H1 (cell line): Measurements from ENCODE around the gene GPR34. TPM values are rescaled to one million over a fixed set of nuclear protein-coding genes. Genes with fewer than 3 reads are reported as not detected.
"Not testable (repeated sequence)": the region's sequence is repeated elsewhere in the genome, so short reads cannot be mapped to it uniquely, and the experiment has no call there.

Experiments used
- CTCF ChIA-PET: fragments of 300-600 bp; sonication (Branson Sonifier 250); formaldehyde crosslinking; loops from one replicate; lab custom pipeline; 2021; ENCODE audit not compliant: partially characterized antibody; lab: Charles Lee
- POLR2A ChIA-PET: fragments of 300-600 bp; sonication (Branson Sonifier 250); formaldehyde crosslinking; loops from one replicate; lab custom pipeline; 2021; ENCODE audit warnings: inconsistent platforms; ENCODE audit not compliant: partially characterized antibody; lab: Charles Lee
- DNase-seq, 2 experiments: peaks; one replicate each; pipeline versions ENCODE4 v3.0.0 to v3.0.0-alpha.2; 2010 to 2022; ENCODE audit warnings: low spot score in 2 of 2, low read depth in 1 of 2, mixed read lengths in 1 of 2
- FAIRE-seq: peaks from 2 replicates; lab custom pipeline; 2011; peaks lifted over from hg19 to GRCh38; lab: Jason Lieb, UNC
- H2AFZ ChIP-seq: 2 replicates; pipeline ENCODE4 v1.8.1; 2012; ENCODE audit warnings: low read length, inconsistent platforms
- H2AK5ac ChIP-seq: 2 replicates; pipeline ENCODE4 v1.6.1; 2013; ENCODE audit warnings: low read depth, low read length
- H2BK120ac ChIP-seq: replicated peaks from 2 replicates; pipeline ENCODE3; 2013; ENCODE audit warnings: low read depth, low read length, inconsistent platforms
- H2BK12ac ChIP-seq: 2 replicates; pipeline ENCODE4 v1.6.1; 2013; ENCODE audit warnings: low read depth, low read length
- H2BK15ac ChIP-seq: 2 replicates; pipeline ENCODE4 v1.6.1; 2013; ENCODE audit warnings: low read length
- H2BK20ac ChIP-seq: 2 replicates; pipeline ENCODE4 v1.6.1; 2013; ENCODE audit warnings: low read length
- H2BK5ac ChIP-seq: 2 replicates; pipeline ENCODE4 v1.6.1; 2013; ENCODE audit warnings: low read depth, low read length
- H3K14ac ChIP-seq: 2 replicates; pipeline ENCODE4 v1.6.1; 2013; ENCODE audit warnings: inconsistent platforms; ENCODE audit not compliant: insufficient read length
- H3K18ac ChIP-seq: 2 replicates; pipeline ENCODE4 v1.6.1; 2013; ENCODE audit warnings: low read length; ENCODE audit errors: extremely low read depth
- H3K23ac ChIP-seq: 2 replicates; pipeline ENCODE4 v1.6.1; 2013; ENCODE audit warnings: inconsistent platforms; ENCODE audit not compliant: insufficient read length
- H3K23me2 ChIP-seq: 2 replicates; pipeline ENCODE4 v1.6.1; 2013; ENCODE audit warnings: low read depth, low read length
- H3K27ac ChIP-seq: 2 replicates; pipeline ENCODE4 v1.6.1; 2011; ENCODE audit warnings: low read depth, low read length, inconsistent platforms
- H3K27me3 ChIP-seq, 4 experiments: replicated peaks in 1 of 4; 1 replicate in 1 of 4; 2 replicates in 3 of 4; pipeline versions ENCODE4 v1.6.1 to v1.8.1; 2011 to 2013; ENCODE audit warnings: low read length in 3 of 4, mild to moderate bottlenecking in 3 of 4, inconsistent platforms in 2 of 4, mixed read lengths in 2 of 4, moderate library complexity in 1 of 4; ENCODE audit not compliant: control insufficient read depth in 3 of 4, insufficient read depth in 3 of 4; ENCODE audit errors: extremely low read depth in 1 of 4
- H3K36me3 ChIP-seq, 4 experiments: 2 replicates each; pipeline versions ENCODE4 v1.6.1 to v1.8.1; 2011 to 2013; ENCODE audit warnings: mild to moderate bottlenecking in 4 of 4, low read length in 3 of 4, moderate library complexity in 2 of 4, control low read depth in 1 of 4, inconsistent platforms in 1 of 4; ENCODE audit not compliant: insufficient read depth in 4 of 4, control insufficient read depth in 2 of 4
- H3K4ac ChIP-seq: replicated peaks from 2 replicates; pipeline ENCODE3; 2013; ENCODE audit warnings: low read length, low read depth, mixed read lengths, inconsistent platforms; ENCODE audit not compliant: insufficient read length
- H3K4me1 ChIP-seq, 4 experiments: replicated peaks in 1 of 4; 1 replicate in 1 of 4; 2 replicates in 3 of 4; pipeline versions ENCODE4 v1.6.1 to v1.8.1; 2011 to 2013; ENCODE audit warnings: low read length in 3 of 4, inconsistent platforms in 2 of 4, mixed read lengths in 1 of 4; ENCODE audit not compliant: insufficient read depth in 4 of 4, control insufficient read depth in 3 of 4
- H3K4me2 ChIP-seq, 2 experiments: 2 replicates each; pipeline versions ENCODE4 v1.6.1 to v1.8.1; 2011 to 2013; ENCODE audit warnings: low read depth in 2 of 2, low read length in 2 of 2, control low read depth in 1 of 2, inconsistent platforms in 1 of 2, mild to moderate bottlenecking in 1 of 2; ENCODE audit not compliant: insufficient read depth in 1 of 2
- H3K4me3 ChIP-seq, 4 experiments: fragments of 200-600, 300-600 bp in 1 of 4; sonication (generic), shearing (Covaris generic), sonication (Bioruptor Twin) in 1 of 4; 2 replicates each; pipeline versions ENCODE4 v1.5.1 to v1.8.1; 2011 to 2016; ENCODE audit warnings: low read length in 4 of 4, low read depth in 3 of 4, control low read depth in 2 of 4, inconsistent platforms in 2 of 4, mild to moderate bottlenecking in 2 of 4, mixed read lengths in 1 of 4, moderate library complexity in 1 of 4; ENCODE audit not compliant: insufficient read depth in 2 of 4; ENCODE audit errors: extremely low read depth in 1 of 4
- H3K56ac ChIP-seq: replicated peaks from 2 replicates; pipeline ENCODE3; 2013; ENCODE audit warnings: low read depth, mild to moderate bottlenecking, mixed read lengths, low read length, inconsistent platforms; ENCODE audit not compliant: insufficient read length
- H3K79me1 ChIP-seq: 2 replicates; pipeline ENCODE4 v1.6.1; 2013; ENCODE audit warnings: low read depth, low read length, control low read depth
- H3K79me2 ChIP-seq, 2 experiments: 2 replicates each; pipeline versions ENCODE4 v1.6.1 to v1.8.1; 2012 to 2013; ENCODE audit warnings: low read length in 2 of 2, mild to moderate bottlenecking in 2 of 2, inconsistent platforms in 1 of 2; ENCODE audit not compliant: insufficient read depth in 2 of 2, control insufficient read depth in 1 of 2
- H3K9ac ChIP-seq, 4 experiments: replicated peaks in 1 of 4; 1 replicate in 1 of 4; 2 replicates in 3 of 4; pipeline versions ENCODE4 v1.6.1 to v1.8.1; 2011 to 2013; ENCODE audit warnings: low read depth in 3 of 4, low read length in 3 of 4, control low read depth in 2 of 4, mild to moderate bottlenecking in 2 of 4, moderate library complexity in 2 of 4, inconsistent platforms in 1 of 4; ENCODE audit errors: extremely low read depth in 1 of 4
- H3K9me3 ChIP-seq, 2 experiments: 2 replicates each; pipeline versions ENCODE4 v1.6.1 to v1.8.1; 2012 to 2013; ENCODE audit warnings: mild to moderate bottlenecking in 2 of 2, moderate library complexity in 2 of 2, control low read depth in 1 of 2, inconsistent platforms in 1 of 2, low read depth in 1 of 2, low read length in 1 of 2, mixed read lengths in 1 of 2; ENCODE audit not compliant: insufficient read depth in 2 of 2
- H4K20me1 ChIP-seq, 2 experiments: replicated peaks in 1 of 2; 2 replicates each; pipeline versions ENCODE3 to v1.8.1; 2011 to 2013; ENCODE audit warnings: inconsistent platforms in 2 of 2, low read length in 2 of 2, mild to moderate bottlenecking in 1 of 2; ENCODE audit not compliant: insufficient read depth in 2 of 2, control insufficient read depth in 1 of 2
- H4K5ac ChIP-seq: 2 replicates; pipeline ENCODE4 v1.6.1; 2013; ENCODE audit warnings: low read length, low read depth, mixed read lengths, inconsistent platforms; ENCODE audit not compliant: insufficient read length
- H4K8ac ChIP-seq: 2 replicates; pipeline ENCODE4 v1.8.0; 2013; ENCODE audit warnings: mild to moderate bottlenecking, moderate library complexity, low read length, inconsistent platforms; ENCODE audit not compliant: insufficient read depth; ENCODE audit errors: extremely low read depth
- H4K91ac ChIP-seq: replicated peaks from 2 replicates; pipeline ENCODE3; 2013; ENCODE audit warnings: low read length, mixed read lengths, inconsistent platforms; ENCODE audit not compliant: insufficient read length
- ASH2L ChIP-seq: fragments of 200-600, 300-600 bp; sonication (generic); IDR thresholded peaks from one replicate; pipeline ENCODE4 v1.7.1; 2017; ENCODE audit warnings: low read length
- BACH1 ChIP-seq: IDR thresholded peaks from 2 replicates; pipeline ENCODE4 v1.6.1; 2012; ENCODE audit warnings: low read length, improper control_type of control experiment
- GABPA ChIP-seq: IDR thresholded peaks from 2 replicates; pipeline ENCODE4 v1.6.1; 2011; ENCODE audit warnings: mild to moderate bottlenecking, low read length, moderate library complexity, borderline replicate concordance; ENCODE audit not compliant: insufficient read depth
- RXRA ChIP-seq: IDR thresholded peaks from 2 replicates; pipeline ENCODE4 v1.6.1; 2011; ENCODE audit warnings: low read depth, mild to moderate bottlenecking, low read length, moderate library complexity; ENCODE audit not compliant: insufficient read depth
- SIN3A ChIP-seq, 2 experiments: IDR thresholded peaks in 1 of 2; conservative IDR thresholded peaks in 1 of 2; 2 replicates each; pipeline ENCODE4 v1.6.1; 2011 to 2012; ENCODE audit warnings: low read length in 2 of 2, improper control_type of control experiment in 1 of 2, low read depth in 1 of 2, mild to moderate bottlenecking in 1 of 2
- SUZ12 ChIP-seq: fragments of 200-600 bp; sonication (generic); IDR thresholded peaks from 2 replicates; pipeline ENCODE4 v1.6.1; 2012; ENCODE audit warnings: mild to moderate bottlenecking, inconsistent platforms, low read length, moderate library complexity, mixed read lengths
- TAF7 ChIP-seq: optimal IDR thresholded peaks from 2 replicates; pipeline ENCODE3; 2011; ENCODE audit warnings: low read depth, mild to moderate bottlenecking, inconsistent platforms, low read length, moderate library complexity, borderline replicate concordance
- TBP ChIP-seq: IDR thresholded peaks from 2 replicates; pipeline ENCODE4 v1.6.1; 2011; ENCODE audit warnings: low read depth, low read length, improper control_type of control experiment
- YY1 ChIP-seq: IDR thresholded peaks from 2 replicates; pipeline ENCODE4 v1.6.1; 2011; ENCODE audit warnings: low read depth, mild to moderate bottlenecking, low read length
- WGBS, 2 experiments: shearing (Covaris generic) in 1 of 2; methylation state at CpG; one replicate each; pipeline versions ENCODE4 v1.1.6 to v1.1.7; 2013 to 2015; ENCODE audit warnings: low lambda C conversion rate in 2 of 2, mixed read lengths in 2 of 2, inconsistent platforms in 1 of 2, low coverage in 1 of 2, missing lambda C conversion rate in 1 of 2; ENCODE audit not compliant: insufficient replicate concordance in 2 of 2, insufficient coverage in 1 of 2, insufficient read length in 1 of 2; ENCODE audit errors: extremely low coverage in 1 of 2, missing lambda C conversion rate in 1 of 2; 5-methylcytosine and 5-hydroxymethylcytosine counted together
- polyA plus RNA-seq, 7 experiments: library from polyadenylated mRNA; depleted of rRNA in 3 of 7; stranded (reverse) in 5 of 7; unstranded in 2 of 7; fragments of >200 nt in 5 of 7; fragments of 200-250 nt in 2 of 7; gene quantifications; 1 replicate in 5 of 7; 2 replicates in 1 of 7; 4 replicates in 1 of 7; pipeline versions ENCODE4 v1.2.1 to v1.2.3, GENCODE V29; 2011 to 2013; ENCODE audit warnings: missing spikeins in 2 of 7, mixed read lengths in 2 of 7
- total RNA-seq: library from RNA; stranded (reverse); fragmentation: NEBNext Ultra II Directional; extraction: Animal tissue kit (Norgen Biotek cat#: 25700); gene quantifications from 2 replicates; pipeline ENCODE4 v1.2.1, GENCODE V29; 2021
- TF ChIP-seq, protein P1 (sequence below): IDR thresholded peaks from 2 replicates; pipeline ENCODE4 v1.6.1; 2012; ENCODE audit warnings: low read length, inconsistent platforms

Gene GPR34
- total and polyA plus RNA-seq, 2 of the 8 experiments (the other 6 are each of a cell fraction or from before 2014, with no cell fraction given) = not detected

DNA sequence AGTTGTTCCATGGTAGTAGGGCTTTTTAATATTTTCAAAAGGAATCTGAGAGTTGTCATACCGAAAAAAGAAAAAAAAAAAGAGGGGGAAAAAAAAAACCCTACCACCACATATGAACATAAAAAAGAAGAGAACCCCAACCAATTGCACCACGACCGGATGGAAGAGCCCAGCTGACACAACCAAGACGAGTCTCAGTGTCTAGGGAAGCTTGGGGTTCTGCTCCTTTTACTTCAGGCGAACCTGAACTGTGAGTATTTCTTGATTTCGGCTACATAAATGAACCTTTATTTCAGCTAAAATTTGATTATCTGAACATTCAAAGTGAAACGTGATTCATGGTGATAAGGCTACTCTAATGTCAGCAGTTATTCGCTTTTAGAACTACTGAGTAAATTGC lies at the start of gene GPR34 (continued):
- TF ChIP-seq SUZ12 (no peak), SIN3A (conservative IDR thresholded peaks at IDR 0.05 in 1 of 2, IDR thresholded peaks at IDR 0.05 in 1 of 2; ENCODE audit: low read depth in 1 of 2, low read length in 2 of 2) (no peak), RXRA (no peak), GABPA (no peak), TBP (no peak), ASH2L (no peak), BACH1 (no peak), YY1 (no peak), TAF7 (no peak)
- TF ChIP-seq, protein P1, sequence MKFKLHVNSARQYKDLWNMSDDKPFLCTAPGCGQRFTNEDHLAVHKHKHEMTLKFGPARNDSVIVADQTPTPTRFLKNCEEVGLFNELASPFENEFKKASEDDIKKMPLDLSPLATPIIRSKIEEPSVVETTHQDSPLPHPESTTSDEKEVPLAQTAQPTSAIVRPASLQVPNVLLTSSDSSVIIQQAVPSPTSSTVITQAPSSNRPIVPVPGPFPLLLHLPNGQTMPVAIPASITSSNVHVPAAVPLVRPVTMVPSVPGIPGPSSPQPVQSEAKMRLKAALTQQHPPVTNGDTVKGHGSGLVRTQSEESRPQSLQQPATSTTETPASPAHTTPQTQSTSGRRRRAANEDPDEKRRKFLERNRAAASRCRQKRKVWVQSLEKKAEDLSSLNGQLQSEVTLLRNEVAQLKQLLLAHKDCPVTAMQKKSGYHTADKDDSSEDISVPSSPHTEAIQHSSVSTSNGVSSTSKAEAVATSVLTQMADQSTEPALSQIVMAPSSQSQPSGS = no peak
- TF ChIP-seq, all 59 proteins: peak for 0

DNA sequence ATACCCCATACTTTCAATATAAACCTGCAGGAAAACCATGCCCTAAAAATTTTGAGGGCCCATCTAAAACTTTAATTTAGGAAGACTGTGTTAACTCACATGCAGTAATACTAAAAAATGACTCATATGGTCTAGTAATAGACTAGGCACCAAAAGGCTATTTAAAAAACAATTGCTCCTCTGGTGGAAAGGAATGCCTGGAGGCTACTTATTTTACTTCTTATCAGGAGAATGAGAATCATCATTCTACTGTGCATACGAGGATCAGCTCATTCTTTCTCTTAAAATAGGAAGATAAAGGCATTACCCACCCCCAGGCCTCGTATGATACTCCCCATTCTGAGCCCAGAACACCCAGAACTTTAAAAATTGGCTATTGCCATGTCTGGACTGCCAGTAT lies 42.6 kb upstream of the GPR34 start:
- H3K27ac ChIP-seq, H3K4me2 ChIP-seq, H2BK120ac ChIP-seq, H3K36me3 ChIP-seq, H3K23ac ChIP-seq, H4K91ac ChIP-seq, H2BK20ac ChIP-seq, CTCF ChIA-PET, H4K5ac ChIP-seq, H4K8ac ChIP-seq, H3K18ac ChIP-seq, H3K23me2 ChIP-seq, H3K9ac ChIP-seq, POLR2A ChIA-PET, H2AFZ ChIP-seq, H3K4me1 ChIP-seq, DNase-seq, H3K79me2 ChIP-seq, H2AK5ac ChIP-seq, H3K14ac ChIP-seq, H2BK12ac ChIP-seq, H4K20me1 ChIP-seq, H3K9me3 ChIP-seq, H3K4ac ChIP-seq, FAIRE-seq, H3K27me3 ChIP-seq, H3K79me1 ChIP-seq, H3K4me3 ChIP-seq, H2BK15ac ChIP-seq, H2BK5ac ChIP-seq, H3K56ac ChIP-seq: not testable (repeated sequence)
- WGBS, 2 experiments = 89% methylated on average over 2 of the region's 2 CpGs; no CpG with 5 or more reads in 1 of the 2 experiments
